Keratinocyte (primary cell): ENCODE data around the gene SPDL1. TPM values are rescaled to one million over a fixed set of nuclear protein-coding genes. Genes with fewer than 3 reads are reported as not detected.

Source experiments
- DNase-seq: peaks from one replicate; pipeline ENCODE4 v3.0.0-alpha.2; 2011; ENCODE audit warnings: low read depth, missing footprints, low spot score
- FAIRE-seq: peaks from 2 replicates; lab custom pipeline; 2011; peaks lifted over from hg19 to GRCh38; lab: Jason Lieb, UNC
- H2AFZ ChIP-seq: 2 replicates; pipeline ENCODE4 v1.6.0; 2012; ENCODE audit warnings: low read length, control low read depth, inconsistent platforms; ENCODE audit not compliant: control insufficient read depth
- H3K27ac ChIP-seq: 2 replicates; pipeline ENCODE4 v1.5.1; 2011; ENCODE audit warnings: low read length; ENCODE audit not compliant: control insufficient read depth, insufficient read depth
- H3K27me3 ChIP-seq: 3 replicates; pipeline ENCODE4 v1.6.0; 2011; ENCODE audit warnings: low read length; ENCODE audit not compliant: control insufficient read depth, insufficient read depth; ENCODE audit errors: extremely low read depth
- H3K36me3 ChIP-seq, 2 experiments: 2 replicates in 1 of 2; 3 replicates in 1 of 2; pipeline ENCODE4 v1.5.1; 2011; ENCODE audit warnings: low read length in 2 of 2, mild to moderate bottlenecking in 1 of 2; ENCODE audit not compliant: control insufficient read depth in 2 of 2, insufficient read depth in 2 of 2; ENCODE audit errors: extremely low read depth in 1 of 2
- H3K4me1 ChIP-seq: 3 replicates; pipeline ENCODE4 v1.5.1; 2011; ENCODE audit warnings: low read length; ENCODE audit not compliant: control insufficient read depth, insufficient read depth; ENCODE audit errors: extremely low read depth
- H3K4me2 ChIP-seq: 3 replicates; pipeline ENCODE4 v1.6.0; 2011; ENCODE audit warnings: low read depth, low read length; ENCODE audit not compliant: control insufficient read depth, insufficient read depth; ENCODE audit errors: extremely low read depth
- H3K4me3 ChIP-seq, 3 experiments: fragments of 200-600 bp in 1 of 3; sonication (generic) in 1 of 3; 2 replicates in 2 of 3; 3 replicates in 1 of 3; pipeline ENCODE4 v1.5.1; 2011 to 2016; ENCODE audit warnings: low read length in 3 of 3, mild to moderate bottlenecking in 3 of 3, control low read depth in 2 of 3, inconsistent platforms in 1 of 3, low read depth in 1 of 3, mixed read lengths in 1 of 3, mixed run types in 1 of 3, moderate library complexity in 1 of 3; ENCODE audit not compliant: control insufficient read depth in 2 of 3, insufficient read depth in 2 of 3; ENCODE audit errors: extremely low read depth in 1 of 3
- H3K79me2 ChIP-seq: 2 replicates; pipeline ENCODE4 v1.6.0; 2012; ENCODE audit warnings: low read length; ENCODE audit not compliant: control insufficient read depth, insufficient read depth
- H3K9ac ChIP-seq: 3 replicates; pipeline ENCODE4 v1.6.0; 2011; ENCODE audit warnings: low read length; ENCODE audit not compliant: control insufficient read depth, insufficient read depth; ENCODE audit errors: extremely low read depth
- H3K9me1 ChIP-seq: 3 replicates; pipeline ENCODE4 v1.6.0; 2011; ENCODE audit warnings: low read length; ENCODE audit not compliant: control insufficient read depth, insufficient read depth; ENCODE audit errors: extremely low read depth
- H3K9me3 ChIP-seq: 2 replicates; pipeline ENCODE4 v1.5.1; 2012; ENCODE audit warnings: low read depth, low read length; ENCODE audit not compliant: control insufficient read depth
- H4K20me1 ChIP-seq: 3 replicates; pipeline ENCODE4 v1.6.0; 2011; ENCODE audit warnings: low read length; ENCODE audit not compliant: control insufficient read depth, insufficient read depth; ENCODE audit errors: extremely low read depth
- EZH2 ChIP-seq: IDR thresholded peaks from one replicate; pipeline ENCODE4 v1.6.1; 2012; ENCODE audit warnings: inconsistent platforms, mild to moderate bottlenecking, low read length, moderate library complexity
- dilution Hi-C: fragments of 300-500 bp; cut with MboI; formaldehyde crosslinking; loops from one replicate; pipeline ENCODE4 v1.7.0; 2020; ENCODE audit warnings: low sequenced_read_pairs; ENCODE audit not compliant: extremely low pct_ligation_motif_present
- polyA plus RNA-seq, 5 experiments: library from polyadenylated mRNA; depleted of rRNA in 3 of 5; stranded (reverse) in 3 of 5; stranded (forward) in 1 of 5; unstranded in 1 of 5; fragments of >200 nt; gene quantifications; 1 replicate in 1 of 5; 2 replicates in 3 of 5; 3 replicates in 1 of 5; pipeline versions ENCODE4 v1.2.1 to v1.2.3, GENCODE V29; 2011 to 2012; ENCODE audit warnings: missing spikeins in 2 of 5, low read depth in 1 of 5, low replicate concordance in 1 of 5
- TF ChIP-seq, protein P1 (sequence below), 3 experiments: IDR thresholded peaks in 1 of 3; conservative IDR thresholded peaks in 1 of 3; optimal IDR thresholded peaks in 1 of 3; 2 replicates in 2 of 3; 3 replicates in 1 of 3; pipeline versions ENCODE3 to v1.5.1; 2011; ENCODE audit warnings: low read length in 3 of 3, mild to moderate bottlenecking in 3 of 3, moderate library complexity in 2 of 3, control low read depth in 1 of 3, inconsistent platforms in 1 of 3; ENCODE audit not compliant: insufficient read depth in 2 of 3; ENCODE audit errors: extremely low read depth in 1 of 3

Gene SPDL1
- polyA plus RNA-seq, 1 donor (not counting 4 experiments of a cell fraction or from before 2014, with no cell fraction given): 24.6 TPM

DNA sequence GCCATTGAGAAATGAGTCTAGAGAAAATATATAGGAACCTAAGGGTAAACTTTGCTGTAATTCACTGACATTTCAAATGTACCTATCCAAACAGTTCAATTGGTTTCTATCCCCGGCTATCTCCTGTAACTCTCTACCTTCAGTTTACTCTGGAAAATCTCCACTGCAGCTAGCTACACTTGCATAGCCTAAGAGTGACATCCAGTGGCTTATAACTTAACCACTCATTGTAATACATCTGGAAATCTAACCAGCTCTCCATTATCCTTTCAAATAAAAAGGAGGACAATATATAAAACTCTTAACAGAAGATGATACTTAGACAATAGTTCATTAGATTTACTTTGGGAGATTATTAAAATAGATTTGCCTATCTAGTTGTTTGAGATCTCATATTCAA, 35.3 kb upstream of the SPDL1 start:
- TF ChIP-seq, protein P1, sequence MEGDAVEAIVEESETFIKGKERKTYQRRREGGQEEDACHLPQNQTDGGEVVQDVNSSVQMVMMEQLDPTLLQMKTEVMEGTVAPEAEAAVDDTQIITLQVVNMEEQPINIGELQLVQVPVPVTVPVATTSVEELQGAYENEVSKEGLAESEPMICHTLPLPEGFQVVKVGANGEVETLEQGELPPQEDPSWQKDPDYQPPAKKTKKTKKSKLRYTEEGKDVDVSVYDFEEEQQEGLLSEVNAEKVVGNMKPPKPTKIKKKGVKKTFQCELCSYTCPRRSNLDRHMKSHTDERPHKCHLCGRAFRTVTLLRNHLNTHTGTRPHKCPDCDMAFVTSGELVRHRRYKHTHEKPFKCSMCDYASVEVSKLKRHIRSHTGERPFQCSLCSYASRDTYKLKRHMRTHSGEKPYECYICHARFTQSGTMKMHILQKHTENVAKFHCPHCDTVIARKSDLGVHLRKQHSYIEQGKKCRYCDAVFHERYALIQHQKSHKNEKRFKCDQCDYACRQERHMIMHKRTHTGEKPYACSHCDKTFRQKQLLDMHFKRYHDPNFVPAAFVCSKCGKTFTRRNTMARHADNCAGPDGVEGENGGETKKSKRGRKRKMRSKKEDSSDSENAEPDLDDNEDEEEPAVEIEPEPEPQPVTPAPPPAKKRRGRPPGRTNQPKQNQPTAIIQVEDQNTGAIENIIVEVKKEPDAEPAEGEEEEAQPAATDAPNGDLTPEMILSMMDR (optimal IDR thresholded peaks at IDR 0.05 in 1 of 3, IDR thresholded peaks at IDR 0.05 in 1 of 3, conservative IDR thresholded peaks at IDR 0.05 in 1 of 3; ENCODE audit: extremely low read depth in 1 of 3, insufficient read depth in 2 of 3, low read length in 3 of 3): peak in 2 of 3 experiments; percentile 18 to 47
- TF ChIP-seq EZH2: no peak
- H3K4me1 ChIP-seq: no peaks in the 10 kb centered on the region
- no peak for DNase-seq
- H3K27ac ChIP-seq: no peak overlapping the region
- no peak overlapping the region for H3K4me2 ChIP-seq
- FAIRE-seq: no peak
- H3K27me3 ChIP-seq: peaks cover 4% of the 10 kb centered on the region
- no peaks in the 10 kb centered on the region for H3K36me3 ChIP-seq
- no peaks in the 10 kb centered on the region for H4K20me1 ChIP-seq
- H2AFZ ChIP-seq: no peak overlapping the region
- no peak overlapping the region for H3K9ac ChIP-seq
- H3K79me2 ChIP-seq: no peaks in the 10 kb centered on the region
- H3K9me3 ChIP-seq: no peaks in the 10 kb centered on the region
- no peaks in the 10 kb centered on the region for H3K9me1 ChIP-seq
- H3K4me3 ChIP-seq: no peak overlapping the region
- dilution Hi-C loops: no loop called here

DNA sequence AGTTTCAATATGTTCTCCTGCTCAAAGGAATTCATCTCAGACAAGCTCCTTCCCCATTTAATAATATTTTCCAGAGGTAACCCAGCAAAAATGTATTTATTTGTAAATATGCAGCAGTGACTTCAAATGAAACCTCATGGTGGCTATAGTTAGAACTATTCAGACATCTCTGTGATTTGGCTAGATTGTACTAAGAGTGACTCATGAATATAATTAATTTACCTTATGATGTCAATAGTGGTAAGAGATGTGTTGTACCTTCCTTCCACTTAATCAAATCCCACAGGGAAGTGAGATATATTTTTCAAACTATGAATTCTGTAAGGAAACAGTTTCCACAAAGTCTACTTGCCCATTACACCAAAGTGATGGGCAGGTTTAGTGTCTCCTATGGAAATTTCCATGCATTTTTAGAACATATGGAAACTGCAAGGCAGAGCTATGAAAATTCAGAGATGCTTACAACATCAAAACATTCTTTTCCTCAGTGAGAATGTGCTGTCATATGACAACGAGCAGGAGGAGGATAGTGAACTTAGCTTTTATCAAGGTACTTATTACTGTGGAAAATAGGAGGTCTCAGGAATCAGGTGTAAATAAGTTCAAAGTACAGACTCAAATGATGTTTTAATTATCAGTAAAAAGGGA, 34.0 kb upstream of the SPDL1 start:
- TF ChIP-seq EZH2: no peak
- TF ChIP-seq, protein P1 (optimal IDR thresholded peaks at IDR 0.05 in 1 of 3, IDR thresholded peaks at IDR 0.05 in 1 of 3, conservative IDR thresholded peaks at IDR 0.05 in 1 of 3; ENCODE audit: extremely low read depth in 1 of 3, insufficient read depth in 2 of 3, low read length in 3 of 3): no peak
- Histone ChIP-seq H3K27me3 (peaks cover 4% of the 10 kb centered on the region), H3K9ac (no peak overlapping the region), H3K27ac (no peak overlapping the region), H3K4me2 (no peak overlapping the region), H3K4me3 (no peak overlapping the region), H2AFZ (no peak overlapping the region), H3K4me1 (no peaks in the 10 kb centered on the region), H4K20me1 (no peaks in the 10 kb centered on the region), H3K36me3 (no peaks in the 10 kb centered on the region), H3K9me3 (no peaks in the 10 kb centered on the region), H3K79me2 (no peaks in the 10 kb centered on the region), H3K9me1 (no peaks in the 10 kb centered on the region)
- FAIRE-seq (no peak), DNase-seq (no peak)
- dilution Hi-C loops: no loop called here
